ENCODE results near the gene MUSTN1.

- TF ChIP-seq CTCF (IDR thresholded peaks at IDR 0.05) (no peak), ZFX (IDR thresholded peaks at IDR 0.05; ENCODE audit: borderline replicate concordance) (no peak)
These were observed 43.5 kb downstream of the MUSTN1 start for GRCh38 chr3:52791366-52791765.
